NCI-H748 (cell line): ENCODE measurements around the gene WSCD1.
A peak's percentile ranks its signal among the peaks of the same experiment; 100 is the strongest.

ENCODE experiments used
- DNase-seq: peaks from one replicate; lab custom pipeline; 2025; ENCODE audit not compliant: unreplicated experiment; lab: John Stamatoyannopoulos, UW

The WSCD1 gene

DNA sequence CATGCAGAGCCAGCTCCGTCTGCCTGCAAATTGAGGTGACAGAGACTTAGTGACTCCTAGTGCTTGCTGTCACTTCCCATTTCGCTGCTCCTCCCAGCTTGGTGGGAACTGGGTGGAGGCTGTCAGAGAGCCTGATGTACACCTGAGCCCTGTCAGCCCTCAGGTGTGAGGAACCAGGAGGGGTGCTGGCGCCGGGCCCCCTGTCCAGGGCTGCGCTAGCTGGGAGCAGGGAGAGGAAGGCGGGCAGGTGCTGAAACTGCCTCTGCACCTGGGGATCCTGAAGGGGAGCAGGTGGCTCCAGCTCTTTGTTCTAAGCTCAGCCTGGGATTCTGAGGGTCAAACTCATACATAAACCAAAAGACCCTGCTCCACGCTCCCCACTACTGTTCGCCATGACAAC is 10.8 kb upstream of the WSCD1 start:
- DNase-seq = peak; percentile 81

DNA sequence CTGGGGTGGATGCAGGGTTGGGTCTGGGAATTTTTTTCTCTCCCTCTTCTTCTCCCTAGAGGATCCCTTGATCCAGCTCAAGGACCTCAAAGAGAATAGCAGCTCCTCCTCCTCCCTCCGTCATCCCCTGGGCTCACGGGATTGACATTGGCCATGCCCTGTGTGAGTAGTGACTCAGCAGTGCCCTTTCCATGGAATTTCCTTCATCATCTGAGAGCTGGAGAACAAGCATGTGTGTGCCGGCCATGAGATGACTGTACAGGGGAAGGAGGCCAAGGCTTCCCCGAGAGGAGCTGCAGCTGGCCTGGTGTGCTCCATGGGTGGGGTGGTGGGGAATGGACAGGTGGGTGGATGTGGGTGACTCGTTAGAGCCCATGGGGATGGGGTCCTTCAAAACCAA is 8.9 kb upstream of the WSCD1 start:
- no peak for DNase-seq

GRCh38 chr17:6064868-6065267 is 5.3 kb upstream of the WSCD1 start:
- peak; percentile 38 for DNase-seq

DNA sequence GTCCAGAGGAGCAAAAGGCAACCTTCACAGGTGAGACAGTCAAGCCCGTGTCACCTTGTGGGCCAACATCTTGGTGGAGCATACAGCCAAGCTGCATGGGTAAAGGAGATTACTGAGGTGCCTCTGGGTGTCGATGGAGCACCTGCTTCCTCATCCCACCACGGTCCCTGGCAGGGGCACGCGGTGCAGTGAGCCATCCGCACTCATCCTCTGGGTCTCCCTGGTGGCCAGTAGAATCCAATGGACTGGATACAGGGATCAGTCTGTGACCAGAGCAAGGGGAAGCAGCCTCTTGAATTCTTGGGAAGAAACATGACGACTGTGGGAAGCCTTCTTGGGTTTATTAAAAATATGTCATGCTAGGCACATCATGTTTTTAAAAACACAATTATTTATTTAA is 4.8 kb upstream of the WSCD1 start:
- no peak for DNase-seq

GRCh38 chr17:6066183-6066948 is 3.8 kb upstream of the WSCD1 start:
- DNase-seq = no peak

DNA sequence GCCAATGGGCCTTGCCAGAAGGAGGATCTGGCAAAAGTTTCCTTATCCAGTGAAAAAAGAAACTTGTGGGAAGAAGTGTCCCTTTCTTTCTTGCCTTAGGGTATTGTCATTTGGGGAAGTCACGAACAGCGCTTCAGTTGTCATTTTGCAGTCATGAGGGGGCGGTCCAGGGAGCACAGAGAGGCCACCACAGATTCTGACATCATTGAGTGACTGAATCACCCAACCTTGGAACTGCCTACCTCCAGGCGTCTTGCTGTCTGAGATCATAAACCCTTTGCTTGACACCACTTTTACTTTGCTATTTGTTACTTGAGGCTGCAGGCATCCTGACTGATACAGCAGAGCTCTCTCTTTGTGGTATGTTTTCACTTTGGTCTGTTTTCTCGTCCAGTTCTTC is 3.1 kb upstream of the WSCD1 start:
- no peak for DNase-seq

GRCh38 chr17:6070430-6070912 is 292 bp downstream of the WSCD1 start:
- DNase-seq = peak; percentile 58

- peak; percentile 78 for DNase-seq
These were observed 833 bp downstream of the WSCD1 start for GRCh38 chr17:6070913-6071511.

DNA sequence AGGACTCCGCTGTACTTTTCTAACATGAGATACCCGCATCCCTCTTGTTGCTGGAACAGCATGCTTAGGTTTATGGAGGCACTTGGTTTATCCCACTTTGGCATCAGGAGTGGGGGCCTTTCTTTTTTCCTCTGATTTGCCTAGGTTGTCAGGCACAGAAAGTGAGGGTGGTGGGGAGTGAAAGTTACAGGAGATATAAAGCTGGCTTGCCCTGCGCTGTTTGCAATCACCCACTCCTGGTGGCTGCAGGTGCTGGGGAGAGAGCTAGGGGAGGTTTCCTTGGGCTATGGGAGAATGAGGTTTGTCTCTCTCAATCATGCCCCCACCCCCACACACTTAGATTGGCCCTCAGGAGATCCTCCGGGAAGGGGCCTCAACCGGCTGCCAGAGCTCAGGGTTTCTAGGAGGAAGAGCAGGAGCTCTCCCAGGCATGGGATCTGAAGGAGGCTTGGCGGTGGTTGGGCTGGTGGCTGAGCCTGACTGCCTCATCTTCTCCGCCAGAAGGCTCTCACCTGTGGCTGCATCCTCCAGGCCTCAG is 1.4 kb downstream of the WSCD1 start:
- DNase-seq = no peak

GRCh38 chr17:6072157-6072556 is 2.0 kb downstream of the WSCD1 start:
- DNase-seq = no peak

- peak; percentile 22 for DNase-seq
These were observed 2.4 kb downstream of the WSCD1 start for GRCh38 chr17:6072611-6073010.

DNA sequence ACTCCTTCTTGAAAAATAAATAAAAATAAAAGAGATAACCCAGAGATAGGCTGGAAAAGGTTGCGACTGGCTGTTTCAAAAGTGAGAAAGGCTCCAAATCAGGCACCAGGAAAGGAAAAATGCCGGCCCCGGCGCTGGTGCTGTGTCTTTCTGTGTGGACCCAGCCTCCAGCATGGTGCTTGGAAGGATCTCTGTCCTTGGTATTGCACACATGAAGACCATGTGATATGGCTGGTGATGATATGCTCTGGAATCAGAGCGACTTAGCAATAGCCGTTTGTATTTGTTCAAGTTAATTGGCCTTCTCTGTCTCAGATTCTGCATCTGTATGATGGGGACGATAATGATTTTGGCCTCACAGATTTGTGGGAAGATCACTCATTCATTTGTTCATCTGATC is 3.4 kb downstream of the WSCD1 start:
- no peak for DNase-seq

GRCh38 chr17:6075050-6075449 is 4.9 kb downstream of the WSCD1 start:
- DNase-seq = no peak

GRCh38 chr17:6075845-6076244 is 5.7 kb downstream of the WSCD1 start:
- no peak for DNase-seq

- no peak for DNase-seq
These were observed 7.6 kb downstream of the WSCD1 start for GRCh38 chr17:6077752-6078151.

DNA sequence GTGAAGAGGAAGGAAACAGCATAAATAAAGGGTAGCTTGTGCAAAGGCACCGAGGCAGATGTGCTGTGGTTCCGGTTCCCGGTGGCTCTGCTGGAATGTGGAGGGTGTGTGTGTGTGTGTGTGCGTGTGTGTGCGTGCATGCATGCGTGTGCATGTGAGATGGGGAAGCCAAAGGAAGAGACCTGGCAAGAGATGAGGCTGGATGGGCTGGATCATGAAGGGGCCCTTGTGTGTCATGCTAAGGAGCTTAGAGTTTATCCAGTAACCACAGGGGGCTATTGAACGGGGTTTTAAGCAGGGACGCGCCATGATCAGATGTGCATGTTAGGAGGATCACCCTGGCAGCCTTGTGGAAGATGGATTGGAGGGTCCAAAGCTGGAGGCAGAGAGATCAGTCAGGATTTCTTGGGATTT is 8.3 kb downstream of the WSCD1 start:
- DNase-seq = no peak

DNA sequence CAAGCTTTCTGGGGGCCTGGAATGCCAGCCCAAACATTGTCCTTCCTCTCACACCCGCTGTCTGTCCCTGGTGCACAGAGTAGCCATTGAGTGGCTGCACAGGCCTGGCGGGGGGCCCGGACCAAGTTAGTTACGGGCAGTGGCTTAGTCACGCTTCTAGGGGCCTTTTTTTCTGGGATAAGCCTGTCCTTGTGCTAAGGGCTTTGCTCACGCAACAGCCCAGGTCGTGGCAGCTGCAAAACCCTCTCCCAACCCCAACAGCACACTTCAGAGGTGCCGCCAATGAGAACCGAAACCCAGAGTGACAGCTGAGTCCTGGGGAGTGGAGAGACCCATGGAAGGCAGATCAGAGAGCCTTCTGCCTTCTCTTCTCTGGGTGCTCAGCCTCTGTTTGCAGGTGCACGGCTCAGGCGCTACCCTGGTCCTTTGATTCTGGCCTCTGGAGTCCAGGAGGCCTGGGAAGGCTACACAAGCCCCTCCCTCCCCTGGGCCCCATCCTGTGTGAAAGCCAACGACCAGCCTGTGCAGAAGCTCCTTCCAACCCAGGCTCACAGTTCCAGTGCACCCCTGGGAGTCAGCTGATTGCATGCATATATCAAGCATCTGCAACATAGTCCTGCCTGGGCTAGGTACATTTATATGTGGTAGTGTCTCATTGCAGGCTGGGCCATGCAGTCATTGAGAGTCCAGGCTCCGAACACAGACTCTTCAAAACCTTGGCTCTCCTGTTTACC is 9.1 kb downstream of the WSCD1 start:
- DNase-seq = no peak

DNA sequence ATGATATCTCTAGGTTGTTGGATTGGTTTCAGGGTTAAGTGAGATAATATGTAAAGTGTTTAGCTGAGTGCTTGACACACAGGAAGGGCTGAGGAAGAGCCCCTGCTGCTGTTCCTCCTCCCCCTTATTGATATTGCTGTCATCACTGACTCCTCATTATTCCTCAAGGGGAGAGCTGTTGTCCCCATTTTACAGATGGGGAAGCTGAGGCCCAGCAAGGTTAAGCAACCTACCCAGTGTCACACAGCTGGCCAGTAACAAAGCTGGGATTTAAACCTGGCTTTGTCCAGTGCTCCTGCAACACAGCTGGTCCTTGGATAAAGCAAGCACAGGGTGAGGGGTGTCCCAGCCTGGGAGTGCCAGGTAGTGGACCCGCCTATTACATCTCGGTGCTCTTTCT is 9.8 kb downstream of the WSCD1 start:
- no peak for DNase-seq

DNA sequence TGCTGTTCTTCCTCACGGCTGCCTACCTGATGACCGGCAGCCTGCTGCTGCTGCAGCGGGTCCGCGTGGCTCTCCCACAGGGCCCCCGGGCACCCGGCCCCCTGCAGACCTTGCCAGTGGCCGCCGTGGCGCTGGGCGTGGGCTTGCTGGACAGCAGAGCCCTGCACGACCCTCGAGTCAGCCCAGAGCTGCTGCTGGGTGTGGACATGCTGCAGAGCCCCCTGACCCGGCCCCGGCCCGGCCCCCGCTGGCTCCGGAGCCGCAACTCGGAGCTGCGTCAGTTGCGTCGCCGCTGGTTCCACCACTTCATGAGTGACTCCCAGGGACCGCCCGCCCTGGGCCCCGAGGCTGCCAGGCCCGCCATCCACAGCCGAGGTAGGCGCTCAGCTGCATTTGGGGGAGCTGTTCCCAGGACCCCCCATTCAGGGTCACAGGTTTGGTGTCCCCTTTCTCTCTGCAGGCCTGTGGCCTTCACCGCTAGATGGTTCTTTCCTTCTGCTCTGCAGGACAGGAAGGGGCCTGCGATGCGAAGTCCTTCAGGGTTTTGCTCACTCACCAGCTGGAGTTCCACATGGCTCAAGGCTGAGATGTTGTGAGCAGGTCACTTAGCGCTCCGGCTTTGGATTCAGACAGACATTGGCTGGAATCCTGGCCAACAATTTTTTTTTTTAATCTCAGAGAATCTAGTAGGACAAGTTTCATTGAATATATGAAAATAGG is 10.7 kb downstream of the WSCD1 start:
- no peak for DNase-seq

- no peak for DNase-seq
These were observed 12.2 kb downstream of the WSCD1 start for GRCh38 chr17:6082335-6082734.
